IPS-20b (cell line): ENCODE results near the gene KCNAB1.

Source experiments
- H3K27ac ChIP-seq: one replicate; pipeline ENCODE4 v1.5.1; 2013; ENCODE audit warnings: low read length
- H3K27me3 ChIP-seq: 2 replicates; pipeline ENCODE4 v1.6.1; 2013; ENCODE audit warnings: mild to moderate bottlenecking, low read length, inconsistent platforms; ENCODE audit not compliant: insufficient read depth
- H3K36me3 ChIP-seq: 2 replicates; pipeline ENCODE4 v1.6.1; 2013; ENCODE audit warnings: low read depth, mild to moderate bottlenecking, inconsistent platforms, low read length, moderate library complexity; ENCODE audit not compliant: insufficient read depth
- H3K4me1 ChIP-seq: 2 replicates; pipeline ENCODE4 v1.6.1; 2013; ENCODE audit warnings: mild to moderate bottlenecking, control low read depth, inconsistent platforms, low read length, moderate library complexity; ENCODE audit not compliant: insufficient read depth
- H3K4me3 ChIP-seq: 2 replicates; pipeline ENCODE4 v1.5.1; 2013; ENCODE audit warnings: mild to moderate bottlenecking, low read length, inconsistent platforms
- H3K9ac ChIP-seq: 2 replicates; pipeline ENCODE4 v1.6.1; 2013; ENCODE audit warnings: low read depth, mild to moderate bottlenecking, inconsistent platforms, low read length, moderate library complexity
- H3K9me3 ChIP-seq: 2 replicates; pipeline ENCODE4 v1.6.1; 2013; ENCODE audit warnings: mild to moderate bottlenecking, low read depth, low read length, inconsistent platforms; ENCODE audit not compliant: insufficient read depth

Gene KCNAB1

GRCh38 chr3:156311930-156312329, 191.6 kb downstream of the KCNAB1 start:
- Histone ChIP-seq H3K9ac (no peak overlapping the region), H3K4me1 (peaks cover 10% of the 10 kb centered on the region; the same call in 1 of the 2 replicates), H3K9me3 (no peaks in the 10 kb centered on the region), H3K4me3 (no peak overlapping the region), H3K36me3 (no peaks in the 10 kb centered on the region), H3K27me3 (no peaks in the 10 kb centered on the region), H3K27ac (no peak overlapping the region)

- Histone ChIP-seq H3K36me3 (no peaks in the 10 kb centered on the region), H3K9me3 (no peaks in the 10 kb centered on the region), H3K27ac (no peak overlapping the region), H3K4me1 (peaks cover 22% of the 10 kb centered on the region; the same call in 1 of the 2 replicates), H3K4me3 (no peak overlapping the region), H3K9ac (no peak overlapping the region), H3K27me3 (no peaks in the 10 kb centered on the region)
Observed at GRCh38 chr3:156316076-156316475, 195.7 kb downstream of the KCNAB1 start.

- H3K9me3 ChIP-seq = no peaks in the 10 kb centered on the region
- H3K36me3 ChIP-seq = no peaks in the 10 kb centered on the region
- no peak overlapping the region for H3K27ac ChIP-seq
- H3K9ac ChIP-seq = no peak overlapping the region
- H3K27me3 ChIP-seq = no peaks in the 10 kb centered on the region
- H3K4me1 ChIP-seq = peaks cover 12% of the 10 kb centered on the region; the same call in 1 of the 2 replicates
- H3K4me3 ChIP-seq = no peak overlapping the region
Observed at GRCh38 chr3:156317462-156318074, 197.2 kb downstream of the KCNAB1 start.

GRCh38 chr3:156321945-156322344, 201.6 kb downstream of the KCNAB1 start:
- Histone ChIP-seq H3K27me3 (no peaks in the 10 kb centered on the region), H3K4me1 (peaks cover 12% of the 10 kb centered on the region; the same call in 1 of the 2 replicates), H3K9me3 (no peaks in the 10 kb centered on the region)

GRCh38 chr3:156323466-156323865, 203.1 kb downstream of the KCNAB1 start:
- Histone ChIP-seq H3K4me1 (no peaks in the 10 kb centered on the region), H3K27ac (no peak overlapping the region), H3K27me3 (no peaks in the 10 kb centered on the region), H3K9ac (no peak overlapping the region), H3K4me3 (no peak overlapping the region), H3K36me3 (no peaks in the 10 kb centered on the region), H3K9me3 (no peaks in the 10 kb centered on the region)

More at GRCh38 chr3:156321945-156322344, 201.6 kb downstream of the KCNAB1 start:
- no peak overlapping the region for H3K9ac ChIP-seq
- H3K27ac ChIP-seq = no peak overlapping the region
- no peak overlapping the region for H3K4me3 ChIP-seq
- no peaks in the 10 kb centered on the region for H3K36me3 ChIP-seq

- no peak overlapping the region for H3K27ac ChIP-seq
Observed at GRCh38 chr3:156330415-156330814, 210.0 kb downstream of the KCNAB1 start.

GRCh38 chr3:156332304-156332703, 211.9 kb downstream of the KCNAB1 start:
- Histone ChIP-seq H3K27ac (no peak overlapping the region), H3K36me3 (no peaks in the 10 kb centered on the region), H3K4me1 (peaks cover 4% of the 10 kb centered on the region; the same call in 1 of the 2 replicates), H3K9ac (no peak overlapping the region), H3K27me3 (no peaks in the 10 kb centered on the region), H3K9me3 (no peaks in the 10 kb centered on the region), H3K4me3 (no peak overlapping the region)

More at GRCh38 chr3:156330415-156330814, 210.0 kb downstream of the KCNAB1 start:
- no peaks in the 10 kb centered on the region for H3K27me3 ChIP-seq
- H3K4me3 ChIP-seq = no peak overlapping the region
- H3K9me3 ChIP-seq = no peaks in the 10 kb centered on the region
- no peaks in the 10 kb centered on the region for H3K36me3 ChIP-seq
- H3K9ac ChIP-seq = no peak overlapping the region
- H3K4me1 ChIP-seq = peaks cover 4% of the 10 kb centered on the region; the same call in 1 of the 2 replicates

- H3K4me1 ChIP-seq = peaks cover 4% of the 10 kb centered on the region; the same call in 1 of the 2 replicates
Observed at GRCh38 chr3:156334841-156335545, 214.6 kb downstream of the KCNAB1 start.

GRCh38 chr3:156339491-156339890, 219.1 kb downstream of the KCNAB1 start:
- Histone ChIP-seq H3K4me1 (peaks cover 11% of the 10 kb centered on the region; the same call in 1 of the 2 replicates), H3K9ac (no peak overlapping the region), H3K4me3 (no peak overlapping the region), H3K9me3 (no peaks in the 10 kb centered on the region), H3K27me3 (no peaks in the 10 kb centered on the region), H3K27ac (no peak overlapping the region), H3K36me3 (no peaks in the 10 kb centered on the region)

More at GRCh38 chr3:156334841-156335545, 214.6 kb downstream of the KCNAB1 start:
- H3K9me3 ChIP-seq = no peaks in the 10 kb centered on the region
- H3K4me3 ChIP-seq = no peak overlapping the region
- no peak overlapping the region for H3K9ac ChIP-seq
- no peaks in the 10 kb centered on the region for H3K27me3 ChIP-seq
- H3K27ac ChIP-seq = no peak overlapping the region
- H3K36me3 ChIP-seq = no peaks in the 10 kb centered on the region

- Histone ChIP-seq H3K4me3 (no peak overlapping the region), H3K9ac (no peak overlapping the region), H3K27ac (no peak overlapping the region), H3K27me3 (no peaks in the 10 kb centered on the region), H3K9me3 (no peaks in the 10 kb centered on the region), H3K4me1 (peaks cover 8% of the 10 kb centered on the region; the same call in 1 of the 2 replicates), H3K36me3 (no peaks in the 10 kb centered on the region)
Observed at GRCh38 chr3:156341332-156341731, 221.0 kb downstream of the KCNAB1 start.

GRCh38 chr3:156341831-156342416, 221.5 kb downstream of the KCNAB1 start:
- no peak overlapping the region for H3K27ac ChIP-seq
- H3K9me3 ChIP-seq = no peaks in the 10 kb centered on the region
- H3K36me3 ChIP-seq = no peaks in the 10 kb centered on the region
- H3K27me3 ChIP-seq = no peaks in the 10 kb centered on the region
- no peak overlapping the region for H3K9ac ChIP-seq
- peaks cover 8% of the 10 kb centered on the region; the same call in 1 of the 2 replicates for H3K4me1 ChIP-seq
- no peak overlapping the region for H3K4me3 ChIP-seq
